ENCODE results near the gene SPRING1.
"Not testable (repeated sequence)": the region's sequence is repeated elsewhere in the genome, so short reads cannot be mapped to it uniquely, and the experiment has no call there.

Gene SPRING1, protein sequence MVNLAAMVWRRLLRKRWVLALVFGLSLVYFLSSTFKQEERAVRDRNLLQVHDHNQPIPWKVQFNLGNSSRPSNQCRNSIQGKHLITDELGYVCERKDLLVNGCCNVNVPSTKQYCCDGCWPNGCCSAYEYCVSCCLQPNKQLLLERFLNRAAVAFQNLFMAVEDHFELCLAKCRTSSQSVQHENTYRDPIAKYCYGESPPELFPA

DNA sequence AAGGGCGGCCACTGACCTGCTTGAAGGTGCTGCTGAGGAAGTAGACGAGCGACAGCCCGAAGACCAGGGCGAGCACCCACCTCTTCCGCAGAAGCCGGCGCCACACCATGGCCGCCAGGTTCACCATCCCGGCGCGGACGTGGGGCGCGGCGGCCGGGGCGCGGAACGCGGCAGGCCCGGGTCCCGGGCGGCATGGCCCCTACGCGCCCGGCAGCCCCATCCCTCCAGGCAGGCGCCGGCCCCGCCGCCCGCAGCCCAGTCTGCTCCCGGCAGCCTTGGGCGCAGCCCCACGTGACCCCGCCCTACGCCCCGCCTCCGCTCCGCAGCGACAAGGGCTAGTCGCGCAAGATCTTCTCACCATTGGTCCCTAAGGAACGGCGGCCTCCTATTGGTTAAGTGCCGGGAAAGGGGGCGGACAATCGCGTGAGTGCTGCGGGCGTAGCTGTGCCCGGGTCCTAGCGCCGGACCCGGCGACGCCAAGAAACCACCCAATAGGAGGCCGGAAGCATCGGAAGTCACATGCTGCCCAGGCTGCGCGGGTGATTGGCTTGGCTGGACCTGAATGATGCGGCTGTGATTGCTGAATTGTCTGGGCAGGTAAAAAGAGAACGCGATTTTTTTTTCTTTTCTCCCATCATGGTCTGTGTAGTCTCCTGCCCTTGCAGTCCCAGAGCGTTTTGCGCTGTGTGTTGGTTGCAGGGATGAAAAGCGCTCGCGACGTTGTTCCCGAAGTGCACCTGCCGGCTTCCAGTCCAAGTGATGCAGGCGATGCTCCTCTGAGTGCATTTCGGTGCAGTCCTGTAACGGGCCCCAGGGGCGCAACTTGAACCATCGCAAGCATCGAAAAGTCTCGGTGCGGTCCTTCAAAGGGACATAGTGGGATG, at the start of gene SPRING1, which contains the start of gene RNFT2:
Gene SPRING1, minus strand, starts transcription at position 296 of the 884 bp plus-strand sequence. Its CDS starts 169 bp downstream, at position 127.
Gene RNFT2, plus strand, starts transcription at position 542 of the 884 bp plus-strand sequence. CDS start 2,183 bp downstream, outside the sequence.
- peak; percentile 94 for DNase-seq

DNA sequence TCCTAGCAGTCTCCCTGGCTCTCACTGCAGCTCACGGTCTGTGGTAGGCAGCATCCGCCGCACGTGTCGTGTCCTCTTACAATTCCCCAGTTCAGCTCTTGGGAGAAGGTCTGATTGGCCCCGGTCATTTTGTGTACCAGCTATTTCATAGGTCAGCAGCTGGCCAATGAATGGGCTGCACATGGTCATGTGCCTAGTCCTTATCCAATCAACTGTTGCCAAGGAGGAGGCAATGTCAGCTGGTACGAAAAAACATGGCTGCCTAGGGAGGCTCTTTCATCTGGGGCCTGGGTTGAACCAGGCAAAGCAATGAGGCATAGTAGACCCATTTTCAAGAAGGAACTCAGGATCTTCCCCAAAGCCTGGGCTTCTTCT, 46.4 kb upstream of the SPRING1 start:
- no peak for DNase-seq

GRCh38 chr12:116783525-116784237, 45.8 kb upstream of the SPRING1 start:
- DNase-seq, result no peak

- no peak for DNase-seq
Measured at GRCh38 chr12:116780942-116781341, 43.1 kb upstream of the SPRING1 start.

- no peak for DNase-seq
Measured at GRCh38 chr12:116779597-116779996, 41.7 kb upstream of the SPRING1 start.

GRCh38 chr12:116777245-116777644, 39.4 kb upstream of the SPRING1 start:
- DNase-seq, result no peak

- no peak for DNase-seq
Measured at GRCh38 chr12:116774020-116774419, 36.2 kb upstream of the SPRING1 start.

DNA sequence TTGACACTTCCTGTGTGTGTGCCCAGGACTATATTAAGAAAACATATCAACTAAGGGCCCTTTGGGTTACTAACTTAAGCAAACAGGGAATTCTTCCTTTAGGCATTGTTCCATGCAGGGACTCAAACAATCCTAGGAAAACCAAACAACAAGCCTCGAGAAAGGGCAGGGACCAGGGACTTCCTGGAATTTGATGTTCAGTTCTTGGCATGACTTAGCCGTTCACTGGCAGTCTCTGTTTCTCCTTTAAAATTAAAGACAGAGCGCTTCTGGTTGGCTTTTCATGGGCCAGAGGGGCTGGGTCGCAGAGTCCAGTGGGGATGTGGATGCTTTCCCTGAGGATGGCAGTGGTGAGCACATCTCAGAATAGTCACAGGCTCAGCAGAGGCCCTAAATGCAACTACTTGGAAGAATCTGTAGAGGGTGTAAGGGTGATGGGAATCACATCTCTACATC, 35.4 kb upstream of the SPRING1 start:
- DNase-seq, result no peak

GRCh38 chr12:116771651-116772050, 33.8 kb upstream of the SPRING1 start:
- DNase-seq, result no peak

- no peak for DNase-seq
Measured at GRCh38 chr12:116766746-116767145, 28.9 kb upstream of the SPRING1 start.

GRCh38 chr12:116766285-116766684, 28.4 kb upstream of the SPRING1 start:
- DNase-seq, result no peak

GRCh38 chr12:116765271-116765670, 27.4 kb upstream of the SPRING1 start:
- no peak for DNase-seq

DNA sequence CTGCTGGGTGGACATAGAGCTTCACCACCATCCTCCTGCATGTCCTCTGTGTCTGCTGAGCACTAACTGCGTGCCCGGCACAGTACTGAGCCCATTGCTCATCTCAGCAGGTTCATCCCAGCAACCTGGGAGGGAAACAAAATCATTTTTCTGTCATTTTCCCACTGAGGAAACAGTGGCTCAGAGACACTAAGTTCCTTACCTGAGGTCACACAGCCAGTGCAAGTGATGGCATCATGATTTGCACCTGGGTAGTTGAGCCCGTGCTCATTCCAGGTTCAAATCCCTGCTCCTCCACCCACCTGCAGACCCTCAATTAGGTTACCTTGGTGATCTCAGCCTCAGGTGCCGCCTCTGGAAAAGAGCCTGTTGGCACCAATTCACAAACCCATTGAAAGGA, 23.6 kb upstream of the SPRING1 start:
- no peak for DNase-seq

- no peak for DNase-seq
Measured at GRCh38 chr12:116760622-116761020, 22.8 kb upstream of the SPRING1 start.

DNA sequence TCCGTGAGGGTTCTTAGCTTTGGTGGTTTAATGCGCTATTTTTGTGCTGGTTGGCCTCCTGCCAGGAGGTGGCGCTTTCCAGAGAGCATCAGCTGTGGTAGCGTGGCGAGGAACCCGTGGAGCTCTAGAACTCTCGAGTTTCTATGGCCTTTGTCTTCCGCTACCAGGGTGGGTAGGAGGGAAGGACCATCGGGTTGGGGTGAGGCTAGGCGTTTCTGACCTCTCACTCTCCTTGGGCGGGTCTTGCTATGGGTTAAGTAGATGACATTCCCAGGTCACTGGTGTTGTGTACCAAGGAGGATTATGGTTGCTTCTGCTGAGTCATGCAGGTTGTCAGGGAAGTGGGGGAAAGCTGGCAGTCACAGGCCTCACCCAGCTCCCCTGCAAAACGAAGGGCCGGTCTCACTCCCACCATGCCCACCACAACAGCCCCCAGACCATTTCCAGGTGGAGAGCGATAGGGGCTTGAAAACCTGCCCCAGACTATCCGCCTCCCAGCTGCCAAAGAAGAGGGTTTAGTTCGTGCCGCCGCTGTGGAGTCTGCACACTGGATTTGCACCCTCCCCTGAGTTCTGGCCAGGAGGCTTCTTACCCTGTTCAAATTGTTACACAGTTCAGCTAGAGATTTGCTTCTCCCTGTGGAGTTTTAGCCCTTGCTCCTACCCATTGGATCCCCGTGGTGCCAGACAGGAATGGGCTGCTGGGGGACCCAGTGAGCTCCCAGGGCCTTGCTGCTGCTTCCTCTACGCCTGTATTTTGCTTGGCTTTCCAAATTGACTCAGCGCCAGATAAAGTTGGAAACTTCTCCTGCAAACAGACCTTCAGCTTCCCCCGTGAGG, 22.1 kb upstream of the SPRING1 start:
- DNase-seq, result peak; percentile 51

- DNase-seq, result not testable (repeated sequence)
Measured at GRCh38 chr12:116754783-116755182, 16.9 kb upstream of the SPRING1 start.

- DNase-seq, result not testable (repeated sequence)
Measured at GRCh38 chr12:116754097-116754496, 16.2 kb upstream of the SPRING1 start.

DNA sequence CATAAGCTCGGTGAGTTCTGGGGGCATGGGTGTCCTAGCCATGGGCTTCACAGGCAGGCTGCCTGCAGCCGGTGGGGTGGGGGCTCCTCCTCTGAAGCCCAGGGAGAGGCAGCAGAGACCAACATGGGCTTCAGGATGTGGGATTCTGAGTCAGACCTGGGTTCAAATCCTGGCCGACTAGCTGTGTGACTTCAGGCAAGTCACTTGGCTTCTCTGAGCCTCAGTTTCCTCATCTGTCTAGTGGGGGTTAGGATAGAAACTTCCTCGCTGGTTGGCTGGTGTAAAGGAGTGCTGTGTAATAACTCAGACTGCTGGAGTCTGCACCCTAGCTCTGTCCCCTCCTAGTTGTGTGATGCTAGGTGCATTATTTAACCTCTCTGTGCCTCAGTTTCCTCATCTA, 12.4 kb upstream of the SPRING1 start:
- DNase-seq, result no peak

DNA sequence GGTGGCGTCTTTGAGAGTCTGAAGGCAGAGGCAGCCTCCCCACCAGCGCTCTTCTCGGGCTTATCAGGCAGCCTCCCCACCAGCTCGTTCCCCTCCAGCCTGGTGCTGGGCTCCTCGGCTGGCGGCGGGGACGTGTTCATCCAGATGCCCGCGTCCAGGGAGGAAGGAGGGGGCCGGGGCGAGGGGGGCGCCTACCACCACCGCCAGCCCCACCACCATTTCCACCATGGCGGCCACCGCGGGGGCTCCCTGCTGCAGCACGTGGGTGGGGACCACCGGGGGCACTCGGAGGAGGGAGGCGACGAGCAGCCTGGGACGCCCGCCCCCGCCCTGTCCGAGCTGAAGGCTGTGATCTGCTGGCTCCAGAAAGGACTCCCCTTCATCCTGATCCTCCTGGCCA, 12.0 kb upstream of the SPRING1 start:
- no peak for DNase-seq

DNA sequence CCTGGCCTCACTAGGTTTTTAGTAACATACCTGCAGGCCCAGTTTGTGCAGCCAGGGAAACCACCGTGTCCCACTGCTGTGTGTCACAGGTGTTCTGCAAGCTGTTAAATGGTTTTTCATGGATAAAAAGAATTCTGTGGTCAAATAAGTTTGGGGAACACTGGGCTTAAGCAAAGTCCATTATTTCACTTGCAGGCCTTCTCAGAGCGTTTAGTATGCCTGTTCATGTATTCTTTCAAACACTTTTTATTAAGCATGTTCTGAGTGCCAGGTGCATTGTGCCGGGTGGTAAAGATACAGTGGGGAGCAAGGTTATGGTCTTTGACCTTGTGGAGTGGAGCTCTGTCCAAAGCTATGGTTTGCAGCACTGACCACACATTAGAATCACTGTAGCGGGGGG, 7.7 kb upstream of the SPRING1 start:
- DNase-seq, result no peak

DNA sequence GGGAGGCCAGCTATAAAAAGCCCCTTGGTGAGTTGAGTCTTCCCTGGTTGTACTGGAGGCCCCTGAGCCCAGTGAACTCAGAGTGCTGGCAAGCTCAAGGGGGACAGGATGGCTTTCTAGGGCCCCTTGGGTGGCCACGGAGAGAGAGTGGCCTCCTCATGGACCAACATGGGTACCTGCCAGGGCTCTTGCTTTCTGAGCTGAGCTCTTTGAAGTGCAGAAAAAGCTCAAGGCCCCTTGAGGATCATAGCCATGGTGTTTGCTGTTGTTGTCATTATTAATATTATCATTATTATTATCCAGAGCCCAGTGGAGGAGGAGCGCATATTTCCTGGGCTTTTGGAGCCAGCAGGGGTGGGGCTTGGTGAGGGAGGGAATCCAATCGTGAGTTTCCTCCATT, 6.9 kb upstream of the SPRING1 start:
- no peak for DNase-seq

GRCh38 chr12:116742787-116743186, 4.9 kb upstream of the SPRING1 start:
- DNase-seq, result not testable (repeated sequence)
